ENCODE measurements around the gene ODAD3. TPM values are rescaled to one million over a fixed set of nuclear protein-coding genes. Genes with fewer than 3 reads are reported as not detected.

The ODAD3 gene
- total and polyA plus RNA-seq, 10 of the 15 experiments (the other 5 are each of a cell fraction or from before 2014, with no cell fraction given) = 0.11 to 0.39 (median 0.28) TPM; not detected in 7

- Histone ChIP-seq H3K9me3 (replicated peaks; ENCODE audit: control insufficient read depth, insufficient read depth, low read length) (no peaks in the 10 kb centered on the region), H3K27ac (ENCODE audit: control insufficient read depth, insufficient read depth) (no peak overlapping the region), H3K4me2 (ENCODE audit: control insufficient read depth, insufficient read depth) (peak overlapping the region; percentile 17; the same call in 1 of the 2 replicates), H3K4me1 (ENCODE audit: control insufficient read depth, insufficient read depth, low read length) (0 out of 2 replicates have a peak, but pooled peaks cover 4% of the 10 kb centered on the region), H3K79me2 (ENCODE audit: control insufficient read depth, insufficient read depth, low read length) (no peaks in the 10 kb centered on the region), H3K4me3 (no peak overlapping the region; the same call in 1 of the 2 replicates), H3K36me3 (ENCODE audit: control insufficient read depth in 2 of 2, insufficient read depth in 2 of 2, low read length in 1 of 2) (peaks cover 0 to 11% of the 10 kb centered on the region in 2 experiments; a peak in 2 of 4 replicates), H2AFZ (ENCODE audit: control insufficient read depth, low read depth, low read length) (no peak overlapping the region), H4K20me1 (ENCODE audit: control insufficient read depth, insufficient read depth) (no peaks in the 10 kb centered on the region), H3K27me3 (replicated peaks in 1 of 2; ENCODE audit: control insufficient read depth in 2 of 2, insufficient read depth in 2 of 2, low read length in 1 of 2) (no peaks in the 10 kb centered on the region), H3K9ac (ENCODE audit: control insufficient read depth, insufficient read depth, low read length) (no peak overlapping the region)
- ChIA-PET SMC1A (ENCODE audit: uncharacterized antibody, unreplicated experiment) (interaction anchor here (0.6 to 1.6 kb wide), 10 partner anchors 16 to 392 kb away, joined by 3 to 7 read pairs (median 5); partner anchors contain the start of genes ECSIT and SWSAP1), CTCF (interaction anchor here (0.6 to 1.8 kb wide), 17 partner anchors 9 to 468 kb away, joined by 3 to 14 read pairs (median 4); partner anchors contain the start of genes ODAD3, PRKCSH and SWSAP1), RAD21 (ENCODE audit: unreplicated experiment) (interaction anchor here (0.6 to 2.2 kb wide), 10 partner anchors 17 to 129 kb away, joined by 3 to 19 read pairs (median 3); partner anchors contain the start of genes EPOR and PRKCSH), POLR2A (interaction anchor here (0.5 to 1.7 kb wide), 13 partner anchors 8 to 564 kb away, joined by 3 to 9 read pairs (median 4); partner anchors contain the start of genes ODAD3 and PRKCSH)
- ATAC-seq (peak; percentile 66), FAIRE-seq (peak; percentile 62), DNase-seq (ENCODE audit: low read depth, low spot score) (no peak)
- WGBS (ENCODE audit: insufficient coverage, insufficient replicate concordance, low lambda C conversion rate, missing lambda C conversion rate) = 1% methylated on average over 18 of the region's 25 CpGs
- no TSS peak for BruUV-seq (replicated peaks)
- in situ Hi-C loops (cut with MboI) (no loop called here), intact Hi-C loops (cut with micrococcal nuclease; ENCODE audit: unreplicated experiment) (no loop called here)
- peak; percentile 38; the same call in 1 of the 2 replicates for TF ChIP-seq POLR2A (IDR thresholded peaks at IDR 0.05; ENCODE audit: low read depth, low read length)
- peak; percentile 70; the same call in 1 of the 2 replicates for TF ChIP-seq DPF2 (IDR thresholded peaks at IDR 0.05)
- peak; percentile 48; the same call in 1 of the 2 replicates for TF ChIP-seq IKZF1 (conservative IDR thresholded peaks at IDR 0.05)
- peak; percentile 76 for TF ChIP-seq MEF2B (IDR thresholded peaks at IDR 0.05; ENCODE audit: partially characterized antibody, poor library complexity, severe bottlenecking)
- TF ChIP-seq SRF (IDR thresholded peaks at IDR 0.05; ENCODE audit: low read depth in 2 of 2, low read length in 2 of 2) = 0 out of 4 replicates have a peak, but pooled peaks have one; percentile 18 to 23
- 0 out of 2 replicates have a peak, but pooled peaks have one; percentile 34 for TF ChIP-seq NFIC (IDR thresholded peaks at IDR 0.05; ENCODE audit: low read depth, low read length)
- peak; percentile 55 for TF ChIP-seq JUNB (IDR thresholded peaks at IDR 0.05)
- TF ChIP-seq BCL11A (IDR thresholded peaks at IDR 0.05; ENCODE audit: low read depth, low read length) = peak; percentile 48; the same call in 1 of the 2 replicates
- no peak for TF ChIP-seq CREM (IDR thresholded peaks at IDR 0.05; ENCODE audit: low read depth)
- TF ChIP-seq RUNX3 (IDR thresholded peaks at IDR 0.05; ENCODE audit: low read length) = peak; percentile 34
- TF ChIP-seq, protein P1, sequence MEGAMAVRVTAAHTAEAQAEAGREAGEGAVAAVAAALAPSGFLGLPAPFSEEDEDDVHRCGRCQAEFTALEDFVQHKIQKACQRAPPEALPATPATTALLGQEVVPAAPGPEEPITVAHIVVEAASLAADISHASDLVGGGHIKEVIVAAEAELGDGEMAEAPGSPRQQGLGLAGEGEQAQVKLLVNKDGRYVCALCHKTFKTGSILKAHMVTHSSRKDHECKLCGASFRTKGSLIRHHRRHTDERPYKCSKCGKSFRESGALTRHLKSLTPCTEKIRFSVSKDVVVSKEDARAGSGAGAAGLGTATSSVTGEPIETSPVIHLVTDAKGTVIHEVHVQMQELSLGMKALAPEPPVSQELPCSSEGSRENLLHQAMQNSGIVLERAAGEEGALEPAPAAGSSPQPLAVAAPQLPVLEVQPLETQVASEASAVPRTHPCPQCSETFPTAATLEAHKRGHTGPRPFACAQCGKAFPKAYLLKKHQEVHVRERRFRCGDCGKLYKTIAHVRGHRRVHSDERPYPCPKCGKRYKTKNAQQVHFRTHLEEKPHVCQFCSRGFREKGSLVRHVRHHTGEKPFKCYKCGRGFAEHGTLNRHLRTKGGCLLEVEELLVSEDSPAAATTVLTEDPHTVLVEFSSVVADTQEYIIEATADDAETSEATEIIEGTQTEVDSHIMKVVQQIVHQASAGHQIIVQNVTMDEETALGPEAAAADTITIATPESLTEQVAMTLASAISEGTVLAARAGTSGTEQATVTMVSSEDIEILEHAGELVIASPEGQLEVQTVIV (IDR thresholded peaks at IDR 0.05; ENCODE audit: borderline replicate concordance, partially characterized antibody) = no peak
- no peak for TF ChIP-seq LARP7 (IDR thresholded peaks at IDR 0.05)
- TF ChIP-seq MTA2 (IDR thresholded peaks at IDR 0.05; ENCODE audit: low read depth) = peak; percentile 90
- TF ChIP-seq IRF4 (IDR thresholded peaks at IDR 0.05; ENCODE audit: low read depth, low read length) = 0 out of 2 replicates have a peak, but pooled peaks have one; percentile 5
- peak; percentile 49 for TF ChIP-seq NR2F1 (conservative IDR thresholded peaks at IDR 0.05)
- no peak for TF ChIP-seq SMAD1 (IDR thresholded peaks at IDR 0.05; ENCODE audit: low read depth, partially characterized antibody)
- TF ChIP-seq ATF7 (IDR thresholded peaks at IDR 0.05; ENCODE audit: low read depth) = peak; percentile 60
- 0 out of 2 replicates have a peak, but pooled peaks have one; percentile 36 for TF ChIP-seq MEF2A (IDR thresholded peaks at IDR 0.05; ENCODE audit: insufficient read depth, low read depth, low read length)
- peak; percentile 60; the same call in 1 of the 2 replicates for TF ChIP-seq FOXM1 (IDR thresholded peaks at IDR 0.05; ENCODE audit: low read depth, low read length)
- 0 out of 2 replicates have a peak, but pooled peaks have one; percentile 56 for TF ChIP-seq YY1 (IDR thresholded peaks at IDR 0.05; ENCODE audit: low read depth, low read length)
- TF ChIP-seq ZNF384 (IDR thresholded peaks at IDR 0.05; ENCODE audit: borderline replicate concordance, low read depth, low read length) = 0 out of 2 replicates have a peak, but pooled peaks have one; percentile 19
- no peak for TF ChIP-seq KAT2A (conservative IDR thresholded peaks at IDR 0.05; ENCODE audit: control insufficient read depth, low read depth, low read length)
Measured at GRCh38 chr19:11451871-11452619, 17.1 kb upstream of the ODAD3 start.

All from GM12878 (cell line).